Loucy (cell line): ENCODE data around the gene TBL1XR1.

Source experiments
- CTCF ChIP-seq: fragments of 200-600 bp; sonication (generic); conservative IDR thresholded peaks from 2 replicates; pipeline ENCODE4 v1.5.1; 2014; ENCODE audit warnings: mild to moderate bottlenecking, antibody characterized with exemption, low read length
- EZH2phosphoT487 ChIP-seq: fragments of 200-600 bp; IDR thresholded peaks from 2 replicates; pipeline ENCODE4 v1.6.1; 2018; ENCODE audit warnings: antibody characterized with exemption, mild to moderate bottlenecking, moderate library complexity, borderline replicate concordance

DNA sequence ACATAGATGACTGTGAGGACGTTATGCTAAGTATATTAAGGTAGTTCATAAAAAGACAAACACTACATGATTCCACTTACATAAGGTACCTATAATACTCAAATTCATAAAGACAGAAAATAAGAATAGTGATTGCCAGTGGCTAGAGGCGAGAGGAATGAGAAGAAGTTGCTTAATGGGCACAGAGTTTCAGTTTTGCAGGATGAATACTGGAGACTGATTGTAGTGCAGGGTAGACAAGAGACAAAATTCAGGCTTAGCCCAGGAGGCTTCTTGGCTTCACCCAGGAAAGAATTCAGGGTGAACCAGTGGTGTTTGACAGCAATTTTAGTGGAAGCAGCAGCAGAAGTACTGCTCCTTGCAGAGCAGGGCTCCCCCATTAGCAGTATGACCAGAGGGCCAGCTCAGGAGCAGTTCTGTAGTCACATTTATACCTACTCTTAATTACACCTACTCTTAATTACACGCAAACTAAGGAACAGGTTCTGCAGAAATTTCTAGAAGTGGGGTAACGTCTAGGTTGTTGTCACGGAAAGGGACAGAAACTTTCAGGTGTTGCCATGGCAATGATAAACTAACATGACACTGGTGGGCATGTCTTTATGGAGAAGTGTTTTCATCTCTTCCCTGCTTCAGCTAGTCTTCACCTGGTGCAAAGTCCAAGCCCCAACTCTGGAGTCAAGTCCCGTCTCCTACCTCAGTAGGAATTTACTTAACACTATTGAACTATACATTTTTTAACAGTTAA, 55.2 kb downstream of the TBL1XR1 start:
- no peak for TF ChIP-seq CTCF
- TF ChIP-seq EZH2phosphoT487 = no peak
